NCI-H1930 (cell line): ENCODE measurements around the gene KIAA0319L.
"Not testable (repeated sequence)": the region's sequence is repeated elsewhere in the genome, so short reads cannot be mapped to it uniquely, and the experiment has no call there.

Experiments used
- DNase-seq, 2 experiments: peaks; one replicate each; lab custom pipeline; 2025; lab: John Stamatoyannopoulos, UW

The KIAA0319L gene

GRCh38 chr1:35486858-35487408 is 70.3 kb downstream of the KIAA0319L start:
- DNase-seq: no peak

- no peak for DNase-seq
Measured at GRCh38 chr1:35481229-35481628, 76.0 kb downstream of the KIAA0319L start.

GRCh38 chr1:35477870-35478269 is 79.3 kb downstream of the KIAA0319L start:
- DNase-seq: no peak

- no peak for DNase-seq
Measured at GRCh38 chr1:35475856-35476674, 81.1 kb downstream of the KIAA0319L start.

- DNase-seq: no peak
Measured at GRCh38 chr1:35475356-35475755, 81.8 kb downstream of the KIAA0319L start.

- DNase-seq: not testable (repeated sequence)
Measured at GRCh38 chr1:35473216-35473615, 84.0 kb downstream of the KIAA0319L start.

GRCh38 chr1:35470977-35471613 is 86.1 kb downstream of the KIAA0319L start:
- no peak for DNase-seq

GRCh38 chr1:35466120-35466519 is 91.1 kb downstream of the KIAA0319L start:
- no peak for DNase-seq

- DNase-seq: not testable (repeated sequence)
Measured at GRCh38 chr1:35463749-35464148, 93.5 kb downstream of the KIAA0319L start.

- DNase-seq: no peak
Measured at GRCh38 chr1:35463232-35463631, 94.0 kb downstream of the KIAA0319L start.

GRCh38 chr1:35461966-35462651 is 95.1 kb downstream of the KIAA0319L start:
- no peak for DNase-seq

GRCh38 chr1:35460796-35461195 is 96.4 kb downstream of the KIAA0319L start:
- DNase-seq: no peak

- DNase-seq: no peak
Measured at GRCh38 chr1:35454616-35455015, 102.6 kb downstream of the KIAA0319L start.

GRCh38 chr1:35454176-35454575 is 103.0 kb downstream of the KIAA0319L start:
- DNase-seq: no peak

GRCh38 chr1:35453031-35453430 is 104.2 kb downstream of the KIAA0319L start:
- no peak for DNase-seq

- no peak for DNase-seq
Measured at GRCh38 chr1:35452106-35452774, 105.0 kb downstream of the KIAA0319L start.

GRCh38 chr1:35451125-35451528 is 106.1 kb downstream of the KIAA0319L start:
- peak; percentile 18 to 38 for DNase-seq

GRCh38 chr1:35449334-35450008 is 107.7 kb downstream of the KIAA0319L start:
- no peak for DNase-seq

GRCh38 chr1:35448344-35448801 is 108.8 kb downstream of the KIAA0319L start:
- no peak for DNase-seq

GRCh38 chr1:35447278-35447677 is 109.9 kb downstream of the KIAA0319L start:
- no peak for DNase-seq

GRCh38 chr1:35444519-35444774 is 112.8 kb downstream of the KIAA0319L start:
- DNase-seq: no peak
